Fibroblast of villous mesenchyme (primary cell): Measurements from ENCODE around the gene DBP. TPM values are rescaled to one million over a fixed set of nuclear protein-coding genes. Genes with fewer than 3 reads are reported as not detected.

Source experiments
- DNase-seq: peaks from one replicate; pipeline ENCODE4 v3.0.0-alpha.2; 2010; ENCODE audit warnings: low read depth
- H3K4me3 ChIP-seq: 2 replicates; pipeline ENCODE4 v1.5.1; 2011; ENCODE audit warnings: low read depth, mild to moderate bottlenecking, low read length
- CTCF ChIP-seq: IDR thresholded peaks from 2 replicates; pipeline ENCODE4 v1.5.1; 2012; ENCODE audit warnings: low read depth, mild to moderate bottlenecking, low read length; ENCODE audit not compliant: insufficient read depth
- total RNA-seq: library from RNA; depleted of rRNA; stranded (reverse); fragments of >200 nt; gene quantifications from 2 replicates; pipeline ENCODE4 v1.2.3, GENCODE V29; 2012

DBP gene
- total RNA-seq, 1 donor, result 6.9 TPM

- peak overlapping the region; percentile 93 for H3K4me3 ChIP-seq
- no peak for DNase-seq
- no peak for TF ChIP-seq CTCF
Measured at GRCh38 chr19:48618278-48618915, 18.8 kb downstream of the DBP start.

- DNase-seq, result no peak
Measured at GRCh38 chr19:48617146-48617937, 19.8 kb downstream of the DBP start.

GRCh38 chr19:48616491-48617056 lies 20.6 kb downstream of the DBP start:
- no peak for TF ChIP-seq CTCF
- no peak for DNase-seq
- H3K4me3 ChIP-seq, result peak overlapping the region; percentile 93

More at GRCh38 chr19:48617146-48617937, 19.8 kb downstream of the DBP start:
- no peak for TF ChIP-seq CTCF
- peak overlapping the region; percentile 93 for H3K4me3 ChIP-seq

GRCh38 chr19:48616041-48616436 lies 21.1 kb downstream of the DBP start:
- no peak for DNase-seq
- TF ChIP-seq CTCF, result no peak
- H3K4me3 ChIP-seq, result no peak overlapping the region

GRCh38 chr19:48615231-48616040 lies 21.7 kb downstream of the DBP start:
- no peak for TF ChIP-seq CTCF
- H3K4me3 ChIP-seq, result no peak overlapping the region
- DNase-seq, result no peak

GRCh38 chr19:48614436-48615230 lies 22.5 kb downstream of the DBP start, which contains the start of gene FAM83E:
FAM83E (minus strand) TSS chr19:48615076; CDS start chr19:48613372, 1,704 bp downstream.
- DNase-seq, result no peak
- TF ChIP-seq CTCF, result no peak
- H3K4me3 ChIP-seq, result no peak within 1 kb of the TSS
